Mesendoderm (in vitro differentiated cells): Measurements from ENCODE around the gene SCFD2.

Experiments
- DNase-seq: peaks from one replicate; pipeline ENCODE4 v3.0.0; 2013
- H2AK5ac ChIP-seq: 2 replicates; pipeline ENCODE4 v1.6.1; 2013; ENCODE audit warnings: low read length, inconsistent platforms
- H2BK120ac ChIP-seq: 2 replicates; pipeline ENCODE4 v1.6.1; 2013; ENCODE audit warnings: low read depth, mild to moderate bottlenecking, low read length, moderate library complexity, mixed read lengths
- H2BK15ac ChIP-seq: replicated peaks from 2 replicates; pipeline ENCODE4 v1.6.1; 2013; ENCODE audit warnings: low read depth, mild to moderate bottlenecking, moderate library complexity
- H2BK5ac ChIP-seq: 2 replicates; pipeline ENCODE4 v1.6.1; 2013; ENCODE audit warnings: low read length, inconsistent platforms
- H3K18ac ChIP-seq: 2 replicates; pipeline ENCODE4 v1.6.1; 2013; ENCODE audit warnings: mild to moderate bottlenecking, low read length, mixed read lengths
- H3K23ac ChIP-seq: one replicate; pipeline ENCODE4 v1.6.1; 2013; ENCODE audit warnings: low read length
- H3K27ac ChIP-seq: 2 replicates; pipeline ENCODE4 v1.5.1; 2013; ENCODE audit warnings: low read depth, mild to moderate bottlenecking, inconsistent platforms, low read length, moderate library complexity
- H3K27me3 ChIP-seq: 2 replicates; pipeline ENCODE4 v1.6.1; 2013; ENCODE audit warnings: low read length, control low read depth, mild to moderate bottlenecking, inconsistent platforms; ENCODE audit not compliant: insufficient read depth, poor library complexity
- H3K36me3 ChIP-seq: 2 replicates; pipeline ENCODE4 v1.6.1; 2013; ENCODE audit warnings: low read length, inconsistent platforms; ENCODE audit not compliant: control insufficient read depth, insufficient read depth
- H3K4ac ChIP-seq: one replicate; pipeline ENCODE4 v1.6.1; 2013; ENCODE audit warnings: low read depth, mild to moderate bottlenecking, low read length, moderate library complexity
- H3K4me1 ChIP-seq: 2 replicates; pipeline ENCODE4 v1.6.1; 2013; ENCODE audit warnings: low read depth, low read length, inconsistent platforms; ENCODE audit not compliant: control insufficient read depth
- H3K4me2 ChIP-seq: 2 replicates; pipeline ENCODE4 v1.6.1; 2013; ENCODE audit warnings: low read length
- H3K4me3 ChIP-seq: 2 replicates; pipeline ENCODE4 v1.5.1; 2013; ENCODE audit warnings: mild to moderate bottlenecking, low read length
- H3K56ac ChIP-seq: one replicate; pipeline ENCODE4 v1.6.1; 2013; ENCODE audit warnings: low read length
- H3K79me1 ChIP-seq: 2 replicates; pipeline ENCODE4 v1.6.1; 2013; ENCODE audit warnings: low read length, inconsistent platforms
- H3K79me2 ChIP-seq: 2 replicates; pipeline ENCODE4 v1.6.1; 2013; ENCODE audit warnings: mild to moderate bottlenecking, low read length; ENCODE audit not compliant: control insufficient read depth, insufficient read depth
- H3K9ac ChIP-seq: 2 replicates; pipeline ENCODE4 v1.6.1; 2013; ENCODE audit warnings: low read length, inconsistent platforms
- H4K5ac ChIP-seq: one replicate; pipeline ENCODE4 v1.6.1; 2013; ENCODE audit warnings: low read length
- H4K8ac ChIP-seq: one replicate; pipeline ENCODE4 v1.6.1; 2013; ENCODE audit warnings: low read depth, mild to moderate bottlenecking, control low read depth, low read length, moderate library complexity
- WGBS: extraction: QIAGEN DNeasy Blood & Tissue Kit; methylation state at CpG from one replicate; pipeline ENCODE4 v1.1.7; 2013; ENCODE audit warnings: low lambda C conversion rate, missing lambda C conversion rate; ENCODE audit not compliant: insufficient coverage; ENCODE audit errors: extremely low coverage; 5-methylcytosine and 5-hydroxymethylcytosine counted together

The SCFD2 gene

GRCh38 chr4:52894443-52894842 lies 471.4 kb downstream of the SCFD2 start:
- Histone ChIP-seq H3K4me1 (no peaks in the 10 kb centered on the region), H4K8ac (no peak overlapping the region), H3K23ac (no peak overlapping the region), H2BK120ac (no peak overlapping the region), H2AK5ac (no peak overlapping the region), H4K5ac (no peak overlapping the region), H2BK15ac (no peak overlapping the region), H3K79me1 (no peaks in the 10 kb centered on the region), H2BK5ac (no peak overlapping the region), H3K79me2 (no peaks in the 10 kb centered on the region), H3K4me2 (no peak overlapping the region), H3K9ac (no peak overlapping the region), H3K27ac (no peak overlapping the region), H3K4me3 (no peak overlapping the region), H3K27me3 (no peaks in the 10 kb centered on the region), H3K56ac (no peak overlapping the region), H3K18ac (no peak overlapping the region), H3K36me3 (no peaks in the 10 kb centered on the region), H3K4ac (no peak overlapping the region)
- WGBS, result no CpG with 5 or more reads among the region's 1 CpG
- DNase-seq, result no peak

- no peak overlapping the region for H3K23ac ChIP-seq
- H3K18ac ChIP-seq, result no peak overlapping the region
- H3K27me3 ChIP-seq, result no peaks in the 10 kb centered on the region
- no peak overlapping the region for H4K5ac ChIP-seq
- no peak overlapping the region for H3K4me3 ChIP-seq
- no peaks in the 10 kb centered on the region for H3K79me2 ChIP-seq
- DNase-seq, result no peak
- no peak overlapping the region for H3K4ac ChIP-seq
- no peak overlapping the region for H2BK15ac ChIP-seq
- H3K9ac ChIP-seq, result no peak overlapping the region
- no peaks in the 10 kb centered on the region for H3K4me1 ChIP-seq
- no peak overlapping the region for H2BK5ac ChIP-seq
- H3K79me1 ChIP-seq, result no peaks in the 10 kb centered on the region
- H2AK5ac ChIP-seq, result no peak overlapping the region
- WGBS, result no CpG with 5 or more reads among the region's 3 CpGs
- no peak overlapping the region for H3K27ac ChIP-seq
- H4K8ac ChIP-seq, result no peak overlapping the region
- no peak overlapping the region for H3K56ac ChIP-seq
- H3K36me3 ChIP-seq, result no peaks in the 10 kb centered on the region
- no peak overlapping the region for H3K4me2 ChIP-seq
- H2BK120ac ChIP-seq, result no peak overlapping the region
Observed at GRCh38 chr4:52892880-52893279, 473.0 kb downstream of the SCFD2 start.

GRCh38 chr4:52891743-52892142 lies 474.1 kb downstream of the SCFD2 start:
- Histone ChIP-seq H3K36me3 (no peaks in the 10 kb centered on the region), H3K4me3 (no peak overlapping the region), H4K5ac (no peak overlapping the region), H4K8ac (no peak overlapping the region), H3K4me2 (no peak overlapping the region), H3K4me1 (no peaks in the 10 kb centered on the region), H2BK5ac (no peak overlapping the region), H3K56ac (no peak overlapping the region), H3K23ac (no peak overlapping the region), H3K79me1 (no peaks in the 10 kb centered on the region), H2BK15ac (no peak overlapping the region), H3K27me3 (no peaks in the 10 kb centered on the region), H3K4ac (no peak overlapping the region), H3K9ac (no peak overlapping the region), H2BK120ac (no peak overlapping the region), H3K79me2 (no peaks in the 10 kb centered on the region), H2AK5ac (no peak overlapping the region), H3K18ac (no peak overlapping the region), H3K27ac (no peak overlapping the region)
- no peak for DNase-seq
- no CpG with 5 or more reads among the region's 1 CpG for WGBS

- no peak overlapping the region for H4K8ac ChIP-seq
Observed at GRCh38 chr4:52890521-52890791, 475.4 kb downstream of the SCFD2 start.

GRCh38 chr4:52889778-52890520 lies 475.9 kb downstream of the SCFD2 start:
- no peak overlapping the region for H3K56ac ChIP-seq
- H2BK5ac ChIP-seq, result no peak overlapping the region
- no peak for DNase-seq
- H3K18ac ChIP-seq, result no peak overlapping the region
- no peak overlapping the region for H3K4me3 ChIP-seq
- no peaks in the 10 kb centered on the region for H3K27me3 ChIP-seq
- H3K9ac ChIP-seq, result no peak overlapping the region
- H3K4me2 ChIP-seq, result no peak overlapping the region
- no peak overlapping the region for H3K23ac ChIP-seq
- H3K27ac ChIP-seq, result no peak overlapping the region
- H4K5ac ChIP-seq, result no peak overlapping the region
- no peaks in the 10 kb centered on the region for H3K79me2 ChIP-seq
- H2BK15ac ChIP-seq, result no peak overlapping the region
- WGBS, result no CpG with 5 or more reads among the region's 2 CpGs
- no peak overlapping the region for H2AK5ac ChIP-seq
- H2BK120ac ChIP-seq, result no peak overlapping the region
- H3K4me1 ChIP-seq, result no peaks in the 10 kb centered on the region
- H3K79me1 ChIP-seq, result no peaks in the 10 kb centered on the region
- H3K36me3 ChIP-seq, result no peaks in the 10 kb centered on the region
- no peak overlapping the region for H3K4ac ChIP-seq
- H4K8ac ChIP-seq, result no peak overlapping the region

More at GRCh38 chr4:52890521-52890791, 475.4 kb downstream of the SCFD2 start:
- H3K36me3 ChIP-seq, result no peaks in the 10 kb centered on the region
- H2BK5ac ChIP-seq, result no peak overlapping the region
- no peaks in the 10 kb centered on the region for H3K79me1 ChIP-seq
- no peak overlapping the region for H2BK15ac ChIP-seq
- no peak overlapping the region for H3K4ac ChIP-seq
- H3K18ac ChIP-seq, result no peak overlapping the region
- H3K23ac ChIP-seq, result no peak overlapping the region
- H3K79me2 ChIP-seq, result no peaks in the 10 kb centered on the region
- no peaks in the 10 kb centered on the region for H3K4me1 ChIP-seq
- H2AK5ac ChIP-seq, result no peak overlapping the region
- H3K4me3 ChIP-seq, result no peak overlapping the region
- no peaks in the 10 kb centered on the region for H3K27me3 ChIP-seq
- H4K5ac ChIP-seq, result no peak overlapping the region
- H3K4me2 ChIP-seq, result no peak overlapping the region
- H3K56ac ChIP-seq, result no peak overlapping the region
- DNase-seq, result no peak
- no peak overlapping the region for H3K27ac ChIP-seq
- no peak overlapping the region for H2BK120ac ChIP-seq
- WGBS, result no CpG with 5 or more reads among the region's 1 CpG
- no peak overlapping the region for H3K9ac ChIP-seq

GRCh38 chr4:52889354-52889753 lies 476.5 kb downstream of the SCFD2 start:
- Histone ChIP-seq H3K36me3 (no peaks in the 10 kb centered on the region), H4K8ac (no peak overlapping the region), H3K18ac (no peak overlapping the region), H3K27me3 (no peaks in the 10 kb centered on the region), H2AK5ac (no peak overlapping the region), H3K4me3 (no peak overlapping the region), H3K23ac (no peak overlapping the region), H3K9ac (no peak overlapping the region), H3K4me1 (no peaks in the 10 kb centered on the region), H4K5ac (no peak overlapping the region), H3K56ac (no peak overlapping the region), H3K79me1 (no peaks in the 10 kb centered on the region), H3K4me2 (no peak overlapping the region), H2BK15ac (no peak overlapping the region), H2BK5ac (no peak overlapping the region), H2BK120ac (no peak overlapping the region), H3K4ac (no peak overlapping the region), H3K27ac (no peak overlapping the region), H3K79me2 (no peaks in the 10 kb centered on the region)
- no CpG with 5 or more reads among the region's 2 CpGs for WGBS
- no peak for DNase-seq
